ENCODE results near the gene SH3PXD2A. TPM values are rescaled to one million over a fixed set of nuclear protein-coding genes. Genes with fewer than 3 reads are reported as not detected.

Gene SH3PXD2A
- total and polyA plus RNA-seq, 2 of the 4 experiments (the other 2 are of a cell fraction): 6.3 to 23.0 TPM

DNA sequence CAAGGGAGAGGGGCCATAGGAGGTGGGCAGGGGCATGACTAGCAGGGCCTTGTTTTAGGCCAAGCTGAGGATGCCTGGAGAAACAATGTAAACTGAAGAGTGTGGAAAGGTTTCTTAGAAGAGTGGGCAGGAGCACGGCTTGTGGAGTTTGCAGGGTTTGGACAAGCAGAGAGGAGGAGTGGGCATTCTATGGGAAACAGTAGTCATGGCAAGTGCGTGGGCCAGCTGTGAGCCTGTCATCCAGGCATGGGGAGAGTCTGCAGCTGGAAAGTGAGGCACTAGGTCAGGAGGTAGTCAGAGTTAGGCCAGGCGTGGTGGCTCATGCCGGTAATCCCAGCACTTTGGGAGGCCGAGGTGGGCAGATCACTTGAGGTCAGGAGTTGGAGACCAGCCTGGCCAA is 130.1 kb downstream of the SH3PXD2A start:
- TF ChIP-seq RAD21 (IDR thresholded peaks at IDR 0.05; ENCODE audit: low read length): no peak
- no peak for TF ChIP-seq POLR2A (IDR thresholded peaks at IDR 0.05; ENCODE audit: low read depth, low read length)
- H3K9ac ChIP-seq (ENCODE audit: low read depth, low read length): no peak overlapping the region
- ATAC-seq (ENCODE audit: low read depth) (no peak), DNase-seq (no peak)
- H3K9me3 ChIP-seq (ENCODE audit: control insufficient read depth, insufficient read depth, low read length): no peaks in the 10 kb centered on the region
- no peak overlapping the region for H2AFZ ChIP-seq (replicated peaks; ENCODE audit: low read length, poor library complexity)
- no peak overlapping the region for H2BK5ac ChIP-seq (ENCODE audit: low read depth, low read length, poor library complexity, severe bottlenecking)
- H3K18ac ChIP-seq (ENCODE audit: low read depth, low read length): no peak overlapping the region
- no peak overlapping the region for H3K56ac ChIP-seq (ENCODE audit: extremely low read depth, insufficient read depth, low read length)
- peaks cover 7% of the 10 kb centered on the region; the same call in 1 of the 2 replicates for H3K36me3 ChIP-seq (ENCODE audit: control insufficient read depth, insufficient read depth, low read length)
- no peaks in the 10 kb centered on the region for H3K27me3 ChIP-seq (ENCODE audit: control insufficient read depth, insufficient read depth, low read length)
- no peak overlapping the region for H4K5ac ChIP-seq (ENCODE audit: low read depth, low read length)
- H3K27ac ChIP-seq (ENCODE audit: insufficient read depth, low read length): no peak overlapping the region
- 0 out of 2 replicates have a peak, but pooled peaks cover 6% of the 10 kb centered on the region for H3K9me1 ChIP-seq (ENCODE audit: insufficient read depth, low read length)
- no peak overlapping the region for H3K4me2 ChIP-seq (ENCODE audit: low read depth, low read length)
- 98% methylated on average over 5 of the region's 5 CpGs; no CpG with 5 or more reads in 1 of the 2 experiments for WGBS, 2 experiments (ENCODE audit: extremely low coverage in 2 of 2, insufficient read length in 1 of 2)
- no peak overlapping the region for H3K4me3 ChIP-seq (ENCODE audit: insufficient read depth, low read depth, low read length)
- no peaks in the 10 kb centered on the region; a peak in 2 of 4 replicates for H3K79me1 ChIP-seq (ENCODE audit: low read depth in 1 of 2, low read length in 2 of 2)
- no peak overlapping the region for H2BK20ac ChIP-seq (ENCODE audit: low read depth, low read length)
- H2BK15ac ChIP-seq (ENCODE audit: low read depth, low read length): no peak overlapping the region
- dilution Hi-C loops (cut with HindIII; ENCODE audit: low sequenced_read_pairs, unreplicated experiment): no loop called here
- no peak overlapping the region for H2AK5ac ChIP-seq (ENCODE audit: low read depth, low read length)
- in situ Hi-C loops (cut with MboI; ENCODE audit: low sequenced_read_pairs): no loop called here
- intact Hi-C loops (cut with micrococcal nuclease): no loop called here
- no peak overlapping the region for H4K91ac ChIP-seq (ENCODE audit: insufficient read depth, low read depth, low read length)
- BruUV-seq (replicated peaks): no TSS peak
- H2AK9ac ChIP-seq (replicated peaks; ENCODE audit: low read depth, low read length, poor library complexity): no peak overlapping the region
- no peak overlapping the region for H3K4ac ChIP-seq (ENCODE audit: low read depth, low read length)
- ChIA-PET POLR2A (ENCODE audit: unreplicated experiment) (no interaction called here), CTCF (no interaction called here)
- no peaks in the 10 kb centered on the region for H4K20me1 ChIP-seq (ENCODE audit: insufficient read depth, low read length)
- H4K8ac ChIP-seq (ENCODE audit: low read depth in 2 of 2, low read length in 2 of 2): no peak overlapping the region
- H3K23ac ChIP-seq (ENCODE audit: low read depth, low read length): no peak overlapping the region
- peaks cover 10% of the 10 kb centered on the region for H3K4me1 ChIP-seq (ENCODE audit: control insufficient read depth, insufficient read depth, low read length)
- H2BK120ac ChIP-seq (ENCODE audit: low read depth, low read length): no peak overlapping the region
- H3K14ac ChIP-seq (replicated peaks; ENCODE audit: low read depth, low read length): no peak overlapping the region
